T-helper 1 cell treated with Interleukin-12 subunit alpha and Interleukin-12 subunit beta and Interleukin-4 antibody, amounts not matched to agents 30 μg/mL and 1 μg/mL, for 36 hours (primary cell): ENCODE data around the gene HLA-DQB2.
"Not testable (repeated sequence)": the region's sequence is repeated elsewhere in the genome, so short reads cannot be mapped to it uniquely, and the experiment has no call there.

Source experiments
- H3K27ac Mint-ChIP-seq: one replicate; pipeline ENCODE4 v1.8.0; 2021; ENCODE audit warnings: mild to moderate bottlenecking, mixed read lengths
- H3K27me3 Mint-ChIP-seq: one replicate; pipeline ENCODE4 v1.8.0; 2021; ENCODE audit warnings: low read depth, mixed read lengths
- H3K36me3 Mint-ChIP-seq: one replicate; pipeline ENCODE4 v1.8.0; 2021; ENCODE audit warnings: low read depth, mixed read lengths
- H3K4me1 Mint-ChIP-seq: one replicate; pipeline ENCODE4 v1.8.0; 2021; ENCODE audit warnings: low read depth, mixed read lengths
- H3K4me3 Mint-ChIP-seq: one replicate; pipeline ENCODE4 v1.8.0; 2021; ENCODE audit warnings: mild to moderate bottlenecking, moderate library complexity, mixed read lengths
- H3K9me3 Mint-ChIP-seq: one replicate; pipeline ENCODE4 v1.8.0; 2021; ENCODE audit warnings: mixed read lengths

The HLA-DQB2 gene

GRCh38 chr6:32763421-32763820, at the start of gene HLA-DQB2:
TSS of gene HLA-DQB2 (minus strand) at chr6:32763532. CDS start at chr6:32763470, 62 bp downstream.
- Mint-ChIP-seq H3K36me3 (no peaks in the 10 kb centered on the region), H3K9me3 (no peaks in the 10 kb centered on the region), H3K27ac (no peak within 1 kb of the TSS), H3K27me3 (peaks cover 49% of the 10 kb centered on the region), H3K4me1 (no peaks in the 10 kb centered on the region), H3K4me3 (no peak within 1 kb of the TSS)

DNA sequence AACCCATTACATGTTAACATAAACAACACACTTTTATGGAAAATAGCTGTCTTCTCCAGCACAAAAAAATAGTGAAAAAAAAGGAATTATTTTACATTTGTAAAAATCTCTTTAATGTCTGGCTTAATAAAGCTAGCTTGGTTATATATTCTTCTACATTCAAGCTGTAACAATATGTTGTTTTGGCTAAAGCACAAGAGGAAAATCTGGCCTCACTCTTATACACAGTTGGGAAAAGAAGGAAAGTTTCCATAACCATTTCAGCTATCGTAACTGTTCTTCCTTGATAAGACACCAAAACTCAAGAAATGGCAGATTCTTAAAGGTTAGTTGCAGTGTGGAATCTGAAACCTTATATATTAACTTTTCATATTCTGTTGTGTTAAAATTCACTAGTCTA, 45.8 kb upstream of the HLA-DQB2 start:
- H3K4me1 Mint-ChIP-seq = no peaks in the 10 kb centered on the region
- no peak overlapping the region for H3K4me3 Mint-ChIP-seq
- H3K9me3 Mint-ChIP-seq = no peaks in the 10 kb centered on the region
- H3K27ac Mint-ChIP-seq = no peak overlapping the region
- H3K27me3 Mint-ChIP-seq = peaks cover 22% of the 10 kb centered on the region
- H3K36me3 Mint-ChIP-seq = peaks cover 5% of the 10 kb centered on the region

DNA sequence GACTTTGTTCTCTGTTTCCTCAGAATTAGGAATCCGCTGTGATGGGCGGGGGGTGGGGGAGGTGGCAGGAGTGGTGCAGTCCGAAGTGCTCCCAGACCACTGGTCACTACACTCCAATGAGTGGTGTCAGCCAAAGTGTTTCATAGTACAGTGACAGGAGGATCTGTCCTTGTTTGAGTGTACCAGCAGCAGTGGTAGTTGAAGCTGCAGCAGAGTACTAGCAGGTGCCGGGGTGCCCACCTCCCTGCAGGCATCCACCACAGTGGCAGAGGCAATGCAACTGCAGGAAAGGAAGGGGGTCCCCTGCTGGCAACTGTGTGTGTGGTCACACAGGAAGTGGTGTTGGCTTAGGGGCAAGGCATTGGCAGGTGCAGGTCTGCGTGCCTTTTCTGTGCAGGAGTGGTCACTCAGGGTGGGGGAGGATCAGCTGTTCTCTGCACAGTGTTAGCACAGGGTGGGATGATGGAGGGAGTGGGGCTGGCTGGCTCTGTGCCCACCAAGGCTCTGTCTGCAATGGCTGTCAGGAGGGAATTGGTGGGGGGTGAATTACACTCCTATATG, 43.8 kb upstream of the HLA-DQB2 start:
- peaks cover 42% of the 10 kb centered on the region for H3K27me3 Mint-ChIP-seq
- H3K4me1 Mint-ChIP-seq = no peaks in the 10 kb centered on the region
- H3K27ac Mint-ChIP-seq = no peak overlapping the region
- H3K9me3 Mint-ChIP-seq = no peaks in the 10 kb centered on the region
- H3K4me3 Mint-ChIP-seq = no peak overlapping the region
- peaks cover 2% of the 10 kb centered on the region for H3K36me3 Mint-ChIP-seq

DNA sequence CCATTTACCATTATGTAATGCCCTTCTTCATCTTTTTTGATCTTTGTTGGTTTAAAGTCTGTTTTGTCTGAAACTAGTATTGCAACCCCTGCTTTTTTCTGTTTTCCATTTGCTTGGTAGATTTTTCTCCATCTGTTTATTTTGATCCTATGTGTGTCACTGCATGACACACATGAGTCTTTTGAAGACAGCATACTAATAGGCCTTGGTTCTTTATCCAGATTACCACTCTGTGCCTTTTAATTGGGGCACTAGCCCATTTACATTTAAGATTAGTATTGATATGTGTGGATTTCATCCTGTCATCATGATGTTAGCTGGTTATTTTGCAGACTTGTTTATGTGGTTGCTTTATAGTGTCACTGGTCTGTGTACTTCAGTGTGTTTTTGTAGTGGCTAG, 42.1 kb upstream of the HLA-DQB2 start:
- not testable (repeated sequence) for H3K4me3 Mint-ChIP-seq, H3K9me3 Mint-ChIP-seq, H3K36me3 Mint-ChIP-seq, H3K27ac Mint-ChIP-seq, H3K4me1 Mint-ChIP-seq
- peaks cover 55% of the 10 kb centered on the region for H3K27me3 Mint-ChIP-seq

- H3K4me3 Mint-ChIP-seq = no peak overlapping the region
- H3K36me3 Mint-ChIP-seq = peaks cover 2% of the 10 kb centered on the region
- H3K4me1 Mint-ChIP-seq = no peaks in the 10 kb centered on the region
- peaks cover 70% of the 10 kb centered on the region for H3K27me3 Mint-ChIP-seq
- H3K27ac Mint-ChIP-seq = no peak overlapping the region
- H3K9me3 Mint-ChIP-seq = peaks cover 8% of the 10 kb centered on the region
Observed at GRCh38 chr6:32803416-32803815, 40.1 kb upstream of the HLA-DQB2 start.

- Mint-ChIP-seq H3K27ac (no peak overlapping the region), H3K36me3 (no peaks in the 10 kb centered on the region), H3K9me3 (peaks cover 9% of the 10 kb centered on the region), H3K4me3 (no peak overlapping the region), H3K4me1 (peaks cover 11% of the 10 kb centered on the region), H3K27me3 (peaks cover 71% of the 10 kb centered on the region)
Observed at GRCh38 chr6:32799740-32800139, 36.4 kb upstream of the HLA-DQB2 start.

GRCh38 chr6:32799168-32799567, 35.8 kb upstream of the HLA-DQB2 start:
- H3K36me3 Mint-ChIP-seq = no peaks in the 10 kb centered on the region
- peaks cover 71% of the 10 kb centered on the region for H3K27me3 Mint-ChIP-seq
- no peak overlapping the region for H3K4me3 Mint-ChIP-seq
- peaks cover 17% of the 10 kb centered on the region for H3K4me1 Mint-ChIP-seq
- peaks cover 9% of the 10 kb centered on the region for H3K9me3 Mint-ChIP-seq
- no peak overlapping the region for H3K27ac Mint-ChIP-seq

GRCh38 chr6:32796848-32797776, 33.8 kb upstream of the HLA-DQB2 start:
- H3K27ac Mint-ChIP-seq = peak overlapping the region; percentile 34
- H3K27me3 Mint-ChIP-seq = peaks cover 70% of the 10 kb centered on the region
- peak overlapping the region; percentile 59 for H3K4me3 Mint-ChIP-seq
- no peaks in the 10 kb centered on the region for H3K36me3 Mint-ChIP-seq
- peaks cover 9% of the 10 kb centered on the region for H3K9me3 Mint-ChIP-seq
- peaks cover 20% of the 10 kb centered on the region for H3K4me1 Mint-ChIP-seq

DNA sequence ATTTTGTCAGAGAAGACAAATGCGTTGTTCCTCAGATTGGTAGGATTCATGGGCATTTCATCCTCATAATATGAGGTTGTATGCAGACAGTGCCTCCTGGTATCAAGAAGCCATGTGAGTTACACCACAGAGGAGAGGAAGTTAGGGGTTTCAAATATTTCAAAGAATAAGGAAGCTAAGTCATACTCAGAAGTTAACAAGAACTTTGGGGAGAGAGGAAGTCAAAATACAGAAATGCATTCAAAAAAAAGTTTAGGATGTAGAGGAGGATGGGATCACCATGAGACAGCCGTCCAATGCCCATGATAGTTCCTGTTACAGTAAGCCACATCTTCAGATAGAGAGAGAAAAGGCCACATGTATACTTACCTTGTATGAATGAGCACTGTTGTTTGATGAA, 31.2 kb upstream of the HLA-DQB2 start:
- Mint-ChIP-seq H3K27ac (no peak overlapping the region), H3K4me1 (peaks cover 20% of the 10 kb centered on the region), H3K36me3 (no peaks in the 10 kb centered on the region), H3K9me3 (peaks cover 9% of the 10 kb centered on the region), H3K27me3 (peaks cover 73% of the 10 kb centered on the region), H3K4me3 (no peak overlapping the region)

- Mint-ChIP-seq H3K4me1 (peaks cover 20% of the 10 kb centered on the region), H3K27me3 (peaks cover 71% of the 10 kb centered on the region), H3K4me3 (no peak overlapping the region), H3K36me3 (no peaks in the 10 kb centered on the region), H3K9me3 (no peaks in the 10 kb centered on the region), H3K27ac (no peak overlapping the region)
Observed at GRCh38 chr6:32792901-32793435, 29.6 kb upstream of the HLA-DQB2 start.

DNA sequence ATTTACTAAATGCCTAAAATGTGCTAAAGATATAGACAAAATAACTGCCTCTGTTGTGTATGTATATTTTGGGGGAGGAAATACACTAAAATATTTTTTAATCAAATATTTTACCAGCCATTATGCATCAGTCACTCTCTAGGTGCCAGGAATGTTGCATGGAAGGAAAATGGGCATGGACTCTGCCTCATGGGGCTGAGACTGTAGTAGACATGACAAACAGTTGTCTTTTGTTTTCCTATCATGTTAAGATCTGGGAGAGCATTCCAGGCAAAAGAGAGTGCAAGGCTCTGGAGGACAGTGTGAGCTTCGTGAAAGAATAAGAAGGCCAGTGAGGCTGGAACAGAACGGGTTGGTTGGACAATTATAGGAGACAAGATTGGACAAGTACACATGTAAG, 27.0 kb upstream of the HLA-DQB2 start:
- Mint-ChIP-seq H3K4me3 (no peak overlapping the region), H3K27me3 (peaks cover 86% of the 10 kb centered on the region)

DNA sequence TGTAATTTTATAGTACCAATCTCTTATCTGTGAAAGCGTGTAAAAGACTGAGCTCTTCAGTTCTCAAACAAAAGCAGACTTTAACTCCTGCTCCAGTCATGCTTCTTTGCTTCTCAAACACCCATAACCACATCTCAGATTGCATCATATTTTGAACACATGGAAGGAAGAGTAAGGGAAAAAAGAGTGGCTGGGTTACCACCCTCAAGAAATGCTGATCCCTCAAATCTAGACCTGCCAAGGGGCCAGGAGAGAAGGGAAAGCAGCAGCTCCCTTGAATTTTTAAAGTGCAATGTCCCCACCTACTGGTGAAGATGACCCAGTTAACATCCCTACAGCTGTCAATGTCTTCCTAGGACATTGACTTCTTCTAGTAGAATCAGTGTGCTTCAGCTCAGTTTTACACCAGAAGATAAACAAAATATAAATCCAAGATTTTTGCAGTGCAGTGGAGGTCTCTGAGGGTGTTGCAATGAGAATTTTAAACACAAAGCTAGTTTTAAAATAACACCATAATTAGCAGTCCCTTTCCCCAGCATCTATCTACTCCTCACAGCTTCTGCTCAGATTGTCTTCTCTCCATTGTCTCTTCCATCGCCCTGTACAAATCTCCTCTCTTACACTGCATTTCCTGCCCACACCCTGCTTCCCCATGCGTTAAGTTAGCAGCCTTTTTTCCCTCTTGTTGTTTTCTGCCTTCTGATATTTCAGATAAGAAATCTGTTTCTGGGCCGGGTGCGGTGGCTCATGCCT, 22.6 kb upstream of the HLA-DQB2 start:
- Mint-ChIP-seq H3K27ac (no peak overlapping the region), H3K27me3 (peaks cover 66% of the 10 kb centered on the region), H3K36me3 (no peaks in the 10 kb centered on the region), H3K9me3 (no peaks in the 10 kb centered on the region), H3K4me1 (peaks cover 2% of the 10 kb centered on the region), H3K4me3 (no peak overlapping the region)

More for the DNA sequence above, 27.0 kb upstream of the HLA-DQB2 start:
- Mint-ChIP-seq H3K27ac (no peak overlapping the region), H3K9me3 (no peaks in the 10 kb centered on the region), H3K36me3 (no peaks in the 10 kb centered on the region), H3K4me1 (peaks cover 15% of the 10 kb centered on the region)

DNA sequence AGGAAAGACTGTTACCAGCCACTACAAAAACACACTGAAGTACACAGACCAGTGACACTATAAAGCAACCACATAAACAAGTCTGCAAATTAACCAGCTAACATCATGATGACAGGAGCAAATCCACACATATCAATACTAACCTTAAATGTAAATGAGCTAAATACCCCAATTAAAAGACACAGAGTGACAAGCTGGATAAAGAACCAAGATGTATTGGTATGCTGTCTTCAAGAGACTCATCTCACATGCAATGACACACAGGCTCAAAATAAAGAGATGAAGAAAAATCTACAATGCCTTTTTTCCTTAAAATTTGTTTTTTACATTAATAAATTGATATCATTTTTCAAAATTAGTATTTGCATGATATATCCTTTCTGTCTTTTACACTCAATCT, 19.6 kb upstream of the HLA-DQB2 start:
- not testable (repeated sequence) for H3K27ac Mint-ChIP-seq, H3K4me3 Mint-ChIP-seq, H3K4me1 Mint-ChIP-seq, H3K9me3 Mint-ChIP-seq, H3K36me3 Mint-ChIP-seq
- peaks cover 49% of the 10 kb centered on the region for H3K27me3 Mint-ChIP-seq

- H3K4me3 Mint-ChIP-seq = no peak overlapping the region
- H3K27ac Mint-ChIP-seq = no peak overlapping the region
- no peaks in the 10 kb centered on the region for H3K36me3 Mint-ChIP-seq
- H3K4me1 Mint-ChIP-seq = no peaks in the 10 kb centered on the region
- H3K27me3 Mint-ChIP-seq = peaks cover 42% of the 10 kb centered on the region
- H3K9me3 Mint-ChIP-seq = no peaks in the 10 kb centered on the region
Observed at GRCh38 chr6:32779036-32779435, 15.7 kb upstream of the HLA-DQB2 start.
